Skeletal muscle satellite cell (primary cell): ENCODE data around the gene DDAH1.
"Not testable (repeated sequence)": the region's sequence is repeated elsewhere in the genome, so short reads cannot be mapped to it uniquely, and the experiment has no call there.

Experiments
- H3K27me3 ChIP-seq: 2 replicates; pipeline ENCODE4 v1.7.0; 2013; ENCODE audit warnings: low read length; ENCODE audit not compliant: control insufficient read depth, insufficient read depth
- H3K36me3 ChIP-seq: 2 replicates; pipeline ENCODE4 v1.7.0; 2013; ENCODE audit warnings: mild to moderate bottlenecking, control low read depth, low read length; ENCODE audit not compliant: insufficient read depth
- H3K4me1 ChIP-seq: 2 replicates; pipeline ENCODE4 v1.7.0; 2013; ENCODE audit warnings: low read length; ENCODE audit not compliant: control insufficient read depth, insufficient read depth
- H3K4me2 ChIP-seq: 2 replicates; pipeline ENCODE4 v1.7.0; 2013; ENCODE audit warnings: mild to moderate bottlenecking, low read length
- H3K4me3 ChIP-seq: 2 replicates; pipeline ENCODE4 v1.7.0; 2013; ENCODE audit warnings: low read length
- H3K9ac ChIP-seq: 2 replicates; pipeline ENCODE4 v1.7.0; 2013; ENCODE audit warnings: mild to moderate bottlenecking, low read depth, low read length, moderate library complexity
- H3K9me3 ChIP-seq: replicated peaks from 2 replicates; pipeline ENCODE4 v1.7.0; 2013; ENCODE audit warnings: mild to moderate bottlenecking, control low read depth, low read length

DDAH1 gene

GRCh38 chr1:85352055-85352454, 112.9 kb downstream of the DDAH1 start:
- Histone ChIP-seq H3K4me1 (no peaks in the 10 kb centered on the region), H3K4me2 (no peak overlapping the region), H3K4me3 (no peak overlapping the region), H3K9ac (no peak overlapping the region), H3K36me3 (peaks cover 39% of the 10 kb centered on the region), H3K9me3 (no peaks in the 10 kb centered on the region), H3K27me3 (no peaks in the 10 kb centered on the region)

GRCh38 chr1:85351202-85351828, 113.6 kb downstream of the DDAH1 start:
- Histone ChIP-seq H3K4me2 (no peak overlapping the region), H3K9ac (no peak overlapping the region), H3K4me3 (no peak overlapping the region), H3K36me3 (peaks cover 33% of the 10 kb centered on the region), H3K27me3 (no peaks in the 10 kb centered on the region), H3K9me3 (no peaks in the 10 kb centered on the region), H3K4me1 (no peaks in the 10 kb centered on the region)

- H3K4me3 ChIP-seq = no peak overlapping the region
- H3K9ac ChIP-seq = no peak overlapping the region
- peaks cover 12% of the 10 kb centered on the region for H3K4me1 ChIP-seq
- no peaks in the 10 kb centered on the region for H3K27me3 ChIP-seq
- H3K4me2 ChIP-seq = no peak overlapping the region
- peaks cover 40% of the 10 kb centered on the region for H3K36me3 ChIP-seq
- no peaks in the 10 kb centered on the region for H3K9me3 ChIP-seq
These were observed 115.7 kb downstream of the DDAH1 start for GRCh38 chr1:85349224-85349623.

GRCh38 chr1:85347908-85348307, 117.1 kb downstream of the DDAH1 start:
- H3K36me3 ChIP-seq = peaks cover 40% of the 10 kb centered on the region
- no peak overlapping the region for H3K9ac ChIP-seq
- H3K4me2 ChIP-seq = no peak overlapping the region
- no peaks in the 10 kb centered on the region for H3K9me3 ChIP-seq
- H3K27me3 ChIP-seq = no peaks in the 10 kb centered on the region
- H3K4me1 ChIP-seq = peaks cover 24% of the 10 kb centered on the region
- no peak overlapping the region for H3K4me3 ChIP-seq

GRCh38 chr1:85347275-85347674, 117.7 kb downstream of the DDAH1 start:
- H3K4me1 ChIP-seq = peaks cover 30% of the 10 kb centered on the region
- H3K27me3 ChIP-seq = not testable (repeated sequence)

GRCh38 chr1:85344256-85344694, 120.7 kb downstream of the DDAH1 start:
- no peak overlapping the region for H3K4me3 ChIP-seq
- peaks cover 58% of the 10 kb centered on the region for H3K4me1 ChIP-seq

More at GRCh38 chr1:85347275-85347674, 117.7 kb downstream of the DDAH1 start:
- H3K4me2 ChIP-seq, H3K9ac ChIP-seq, H3K9me3 ChIP-seq, H3K4me3 ChIP-seq: not testable (repeated sequence)
- H3K36me3 ChIP-seq = peaks cover 40% of the 10 kb centered on the region

GRCh38 chr1:85343612-85344255, 121.2 kb downstream of the DDAH1 start:
- Histone ChIP-seq H3K4me1 (peaks cover 62% of the 10 kb centered on the region), H3K27me3 (no peaks in the 10 kb centered on the region), H3K4me3 (no peak overlapping the region)

More at GRCh38 chr1:85344256-85344694, 120.7 kb downstream of the DDAH1 start:
- Histone ChIP-seq H3K9me3 (no peaks in the 10 kb centered on the region), H3K36me3 (peaks cover 23% of the 10 kb centered on the region), H3K27me3 (no peaks in the 10 kb centered on the region), H3K4me2 (peak overlapping the region; percentile 54), H3K9ac (peak overlapping the region; percentile 79)

GRCh38 chr1:85343213-85343611, 121.7 kb downstream of the DDAH1 start:
- Histone ChIP-seq H3K4me3 (no peak overlapping the region), H3K4me1 (peaks cover 63% of the 10 kb centered on the region), H3K9ac (peak overlapping the region; percentile 79), H3K27me3 (no peaks in the 10 kb centered on the region), H3K36me3 (peaks cover 18% of the 10 kb centered on the region), H3K4me2 (peak overlapping the region; percentile 51), H3K9me3 (no peaks in the 10 kb centered on the region)

More at GRCh38 chr1:85343612-85344255, 121.2 kb downstream of the DDAH1 start:
- Histone ChIP-seq H3K36me3 (peaks cover 18% of the 10 kb centered on the region), H3K4me2 (peak overlapping the region; percentile 54), H3K9ac (peak overlapping the region; percentile 79), H3K9me3 (no peaks in the 10 kb centered on the region)

- Histone ChIP-seq H3K4me3 (no peak overlapping the region), H3K36me3 (peaks cover 14% of the 10 kb centered on the region), H3K27me3 (no peaks in the 10 kb centered on the region), H3K9ac (peak overlapping the region; percentile 79), H3K4me2 (peak overlapping the region; percentile 51), H3K9me3 (no peaks in the 10 kb centered on the region), H3K4me1 (peaks cover 65% of the 10 kb centered on the region)
These were observed 122.8 kb downstream of the DDAH1 start for GRCh38 chr1:85342207-85342606.

- H3K36me3 ChIP-seq = peaks cover 6% of the 10 kb centered on the region
- no peaks in the 10 kb centered on the region for H3K9me3 ChIP-seq
- H3K4me2 ChIP-seq = no peak overlapping the region
- no peak overlapping the region for H3K4me3 ChIP-seq
- no peak overlapping the region for H3K9ac ChIP-seq
- peaks cover 67% of the 10 kb centered on the region for H3K4me1 ChIP-seq
- H3K27me3 ChIP-seq = no peaks in the 10 kb centered on the region
These were observed 124.5 kb downstream of the DDAH1 start for GRCh38 chr1:85340427-85340826.

- H3K9me3 ChIP-seq = no peaks in the 10 kb centered on the region
- H3K9ac ChIP-seq = peak overlapping the region; percentile 5
- H3K36me3 ChIP-seq = peaks cover 6% of the 10 kb centered on the region
- H3K4me3 ChIP-seq = no peak overlapping the region
- H3K4me1 ChIP-seq = peaks cover 67% of the 10 kb centered on the region
- H3K27me3 ChIP-seq = no peaks in the 10 kb centered on the region
- no peak overlapping the region for H3K4me2 ChIP-seq
These were observed 125.1 kb downstream of the DDAH1 start for GRCh38 chr1:85339656-85340399.
